Measurements from ENCODE around the gene CORO2B.

Gene CORO2B

GRCh38 chr15:68775236-68775577 lies 196.4 kb downstream of the CORO2B start:
- H3K27ac ChIP-seq: no peak overlapping the region
- in situ Hi-C loops (cut with HindIII; ENCODE audit: low pct_ligation_motif_present, low sequenced_read_pairs): no loop called here
- no peak overlapping the region for H3K4me3 ChIP-seq (ENCODE audit: low read depth, low read length)
- no peak for DNase-seq
- no peaks in the 10 kb centered on the region for H3K27me3 ChIP-seq (replicated peaks)
- peaks cover 8% of the 10 kb centered on the region for H3K36me3 ChIP-seq (replicated peaks)
- TF ChIP-seq CTCF (IDR thresholded peaks at IDR 0.05; ENCODE audit: low read depth, low read length, missing control alignments): no peak

- H3K4me3 ChIP-seq (ENCODE audit: low read depth, low read length): no peak overlapping the region
- H3K27ac ChIP-seq: no peak overlapping the region
- no peak for TF ChIP-seq CTCF (IDR thresholded peaks at IDR 0.05; ENCODE audit: low read depth, low read length, missing control alignments)
- peaks cover 11% of the 10 kb centered on the region for H3K36me3 ChIP-seq (replicated peaks)
- in situ Hi-C loops (cut with HindIII; ENCODE audit: low pct_ligation_motif_present, low sequenced_read_pairs): no loop called here
- DNase-seq: no peak
- H3K27me3 ChIP-seq (replicated peaks): no peaks in the 10 kb centered on the region
These were observed 197.1 kb downstream of the CORO2B start for GRCh38 chr15:68775671-68776476.

GRCh38 chr15:68776477-68777270 lies 197.9 kb downstream of the CORO2B start:
- Histone ChIP-seq H3K4me3 (ENCODE audit: low read depth, low read length) (no peak overlapping the region), H3K27me3 (replicated peaks) (no peaks in the 10 kb centered on the region), H3K36me3 (replicated peaks) (peaks cover 12% of the 10 kb centered on the region), H3K27ac (no peak overlapping the region)
- no peak for TF ChIP-seq CTCF (IDR thresholded peaks at IDR 0.05; ENCODE audit: low read depth, low read length, missing control alignments)
- DNase-seq: no peak
- in situ Hi-C loops (cut with HindIII; ENCODE audit: low pct_ligation_motif_present, low sequenced_read_pairs): no loop called here
